OCI-LY7 (cell line): ENCODE data around the gene TMC4.

ENCODE experiments used
- CTCF ChIP-seq: fragments of 200-600 bp; sonication (generic); conservative IDR thresholded peaks from 2 replicates; pipeline ENCODE4 v1.5.1; 2014; ENCODE audit warnings: mild to moderate bottlenecking, antibody characterized with exemption, low read length, moderate library complexity, mixed read lengths
- EZH2phosphoT487 ChIP-seq: fragments of 200-600 bp; sonication (generic); IDR thresholded peaks from 2 replicates; pipeline ENCODE4 v1.6.1; 2018; ENCODE audit warnings: low read depth, borderline replicate concordance, mild to moderate bottlenecking, mixed run types, antibody characterized with exemption, low read length, moderate library complexity, mixed read lengths

DNA sequence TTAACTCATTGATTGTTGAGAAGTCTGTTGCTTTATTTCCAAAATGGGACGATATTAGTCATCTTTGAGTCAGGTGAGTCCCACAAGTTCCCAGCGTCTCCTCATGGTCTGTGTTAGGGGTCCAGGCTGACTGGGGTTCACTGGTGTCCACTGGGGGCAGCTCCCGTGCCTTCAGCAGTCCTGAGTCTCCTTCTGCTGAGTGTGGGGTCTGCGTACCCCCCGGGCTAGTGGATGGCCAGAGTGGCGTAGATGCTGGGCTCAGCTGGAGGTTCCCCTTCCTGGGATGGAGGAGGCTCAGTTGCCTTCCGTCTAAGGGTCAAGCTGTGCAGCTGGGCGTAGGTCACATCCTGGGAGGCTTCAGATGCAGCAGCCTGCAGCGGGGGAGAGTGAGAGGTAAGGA is 43.9 kb upstream of the TMC4 start:
- no peak for TF ChIP-seq CTCF
- no peak for TF ChIP-seq EZH2phosphoT487
